SU-DHL-6 (cell line): ENCODE results near the gene SEPTIN10.

ENCODE experiments used
- CTCF ChIP-seq: fragments of 200-600 bp; sonication (generic); IDR thresholded peaks from one replicate; pipeline ENCODE4 v1.5.1; 2017; ENCODE audit warnings: antibody characterized with exemption, mild to moderate bottlenecking, low read length, moderate library complexity; ENCODE audit not compliant: insufficient read depth, poor library complexity, severe bottlenecking
- EZH2phosphoT487 ChIP-seq: fragments of 200-600 bp; sonication (generic), shearing (Covaris generic); conservative IDR thresholded peaks from 2 replicates; pipeline ENCODE4 v1.6.1; 2018; ENCODE audit warnings: mild to moderate bottlenecking, antibody characterized with exemption, low read length, moderate library complexity, mixed read lengths

DNA sequence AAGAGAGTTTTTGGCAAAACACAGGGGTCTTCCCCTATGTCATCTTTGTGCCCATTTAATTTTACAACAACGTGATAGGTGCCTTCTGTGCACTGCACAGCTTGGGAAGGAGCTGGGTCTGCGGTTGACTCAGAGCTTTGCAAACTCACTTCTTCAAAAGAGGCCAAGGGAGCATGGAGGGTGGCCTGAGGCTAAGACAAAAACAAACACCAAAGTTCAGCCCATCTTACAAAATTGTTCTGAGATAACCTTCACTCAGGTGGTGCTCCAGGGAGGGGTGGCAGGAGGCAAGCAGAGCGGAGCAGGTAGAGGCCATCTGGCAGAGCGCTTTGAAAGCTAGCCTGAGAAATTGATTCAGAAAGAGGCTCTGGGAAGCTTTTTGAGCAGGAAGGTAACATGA lies 10.2 kb upstream of the SEPTIN10 start:
- TF ChIP-seq EZH2phosphoT487 (no peak), CTCF (no peak)
